Cardiac atrium fibroblast (primary cell): ENCODE data around the gene ARHGAP23. TPM values are rescaled to one million over a fixed set of nuclear protein-coding genes. Genes with fewer than 3 reads are reported as not detected.

Experiments
- total RNA-seq: library from RNA; depleted of rRNA; stranded (reverse); fragments of >200 nt; gene quantifications from 2 replicates; pipeline ENCODE4 v1.2.3, GENCODE V29; 2015

ARHGAP23 gene, protein sequence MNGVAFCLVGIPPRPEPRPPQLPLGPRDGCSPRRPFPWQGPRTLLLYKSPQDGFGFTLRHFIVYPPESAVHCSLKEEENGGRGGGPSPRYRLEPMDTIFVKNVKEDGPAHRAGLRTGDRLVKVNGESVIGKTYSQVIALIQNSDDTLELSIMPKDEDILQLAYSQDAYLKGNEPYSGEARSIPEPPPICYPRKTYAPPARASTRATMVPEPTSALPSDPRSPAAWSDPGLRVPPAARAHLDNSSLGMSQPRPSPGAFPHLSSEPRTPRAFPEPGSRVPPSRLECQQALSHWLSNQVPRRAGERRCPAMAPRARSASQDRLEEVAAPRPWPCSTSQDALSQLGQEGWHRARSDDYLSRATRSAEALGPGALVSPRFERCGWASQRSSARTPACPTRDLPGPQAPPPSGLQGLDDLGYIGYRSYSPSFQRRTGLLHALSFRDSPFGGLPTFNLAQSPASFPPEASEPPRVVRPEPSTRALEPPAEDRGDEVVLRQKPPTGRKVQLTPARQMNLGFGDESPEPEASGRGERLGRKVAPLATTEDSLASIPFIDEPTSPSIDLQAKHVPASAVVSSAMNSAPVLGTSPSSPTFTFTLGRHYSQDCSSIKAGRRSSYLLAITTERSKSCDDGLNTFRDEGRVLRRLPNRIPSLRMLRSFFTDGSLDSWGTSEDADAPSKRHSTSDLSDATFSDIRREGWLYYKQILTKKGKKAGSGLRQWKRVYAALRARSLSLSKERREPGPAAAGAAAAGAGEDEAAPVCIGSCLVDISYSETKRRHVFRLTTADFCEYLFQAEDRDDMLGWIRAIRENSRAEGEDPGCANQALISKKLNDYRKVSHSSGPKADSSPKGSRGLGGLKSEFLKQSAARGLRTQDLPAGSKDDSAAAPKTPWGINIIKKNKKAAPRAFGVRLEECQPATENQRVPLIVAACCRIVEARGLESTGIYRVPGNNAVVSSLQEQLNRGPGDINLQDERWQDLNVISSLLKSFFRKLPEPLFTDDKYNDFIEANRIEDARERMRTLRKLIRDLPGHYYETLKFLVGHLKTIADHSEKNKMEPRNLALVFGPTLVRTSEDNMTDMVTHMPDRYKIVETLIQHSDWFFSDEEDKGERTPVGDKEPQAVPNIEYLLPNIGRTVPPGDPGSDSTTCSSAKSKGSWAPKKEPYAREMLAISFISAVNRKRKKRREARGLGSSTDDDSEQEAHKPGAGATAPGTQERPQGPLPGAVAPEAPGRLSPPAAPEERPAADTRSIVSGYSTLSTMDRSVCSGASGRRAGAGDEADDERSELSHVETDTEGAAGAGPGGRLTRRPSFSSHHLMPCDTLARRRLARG (N-terminal part only)
- 27.4 and 30.3 TPM in 2 replicates for total RNA-seq

DNA sequence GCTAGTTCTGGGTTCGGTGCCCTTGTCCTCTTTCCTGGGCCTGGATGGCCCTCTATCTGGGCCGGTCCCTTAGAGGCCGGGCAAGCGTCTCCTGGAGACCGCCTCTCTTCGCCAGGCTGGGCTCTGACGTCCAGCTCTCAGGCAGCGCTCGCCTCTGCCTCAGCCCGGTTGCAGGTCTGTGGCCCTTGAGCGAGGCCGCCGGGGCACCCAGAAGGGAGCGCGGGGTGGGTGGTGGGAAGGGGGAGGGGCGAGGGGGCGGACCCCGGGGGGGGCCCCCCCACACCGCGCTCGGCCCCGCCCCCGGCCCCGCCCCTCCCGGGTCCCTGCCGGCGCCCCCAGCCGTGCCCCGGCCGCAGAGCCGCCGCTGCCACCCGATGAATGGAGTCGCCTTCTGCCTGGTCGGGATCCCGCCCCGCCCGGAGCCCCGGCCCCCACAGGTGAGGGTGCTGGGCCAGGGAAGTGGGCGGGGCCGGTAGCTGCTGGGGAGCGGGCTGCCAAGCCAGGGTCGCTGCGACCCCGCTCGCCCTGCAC lies at the start of gene ARHGAP23:
ARHGAP23 (plus strand) TSS at position 353 of the 531 bp plus-strand sequence; CDS start at position 375, 22 bp downstream.

Other genes starting within 250 kb of the ARHGAP23 start
- 1.6 and 2.3 TPM in 2 replicates for gene TBC1D3, start 235.9 kb upstream of the ARHGAP23 start, total RNA-seq
- gene MRPL45, start 131.3 kb upstream of the ARHGAP23 start, total RNA-seq = 26.0 and 28.0 TPM in 2 replicates
- not detected in 2 replicates for gene GPR179, start 84.5 kb upstream of the ARHGAP23 start, total RNA-seq
- 6.3 and 13.4 TPM in 2 replicates for gene SOCS7, start 76.6 kb upstream of the ARHGAP23 start, total RNA-seq
- not detected in 2 replicates for gene SRCIN1, start 177.5 kb downstream of the ARHGAP23 start, total RNA-seq
- 5.0 and 8.1 TPM in 2 replicates for gene EPOP, start 246.5 kb downstream of the ARHGAP23 start, total RNA-seq